IPS-15b (cell line): ENCODE results near the gene LZTR1.
A peak's percentile ranks its signal among the peaks of the same experiment; 100 is the strongest.

ENCODE experiments used
- H3K27me3 ChIP-seq: one replicate; pipeline ENCODE4 v1.6.1; 2013; ENCODE audit warnings: low read length; ENCODE audit not compliant: control insufficient read depth, insufficient read depth
- H3K36me3 ChIP-seq: one replicate; pipeline ENCODE4 v1.6.1; 2013; ENCODE audit warnings: low read length; ENCODE audit not compliant: control insufficient read depth, insufficient read depth
- H3K4me1 ChIP-seq: one replicate; pipeline ENCODE4 v1.6.1; 2013; ENCODE audit warnings: mild to moderate bottlenecking, low read length; ENCODE audit not compliant: control insufficient read depth, insufficient read depth
- H3K4me3 ChIP-seq: one replicate; pipeline ENCODE4 v1.5.1; 2013; ENCODE audit warnings: low read depth, low read length
- H3K9ac ChIP-seq: one replicate; pipeline ENCODE4 v1.6.1; 2013; ENCODE audit warnings: low read depth, mild to moderate bottlenecking, low read length
- H3K9me3 ChIP-seq: one replicate; pipeline ENCODE4 v1.6.1; 2013; ENCODE audit warnings: mild to moderate bottlenecking, low read length; ENCODE audit not compliant: control insufficient read depth, insufficient read depth

LZTR1 gene

DNA sequence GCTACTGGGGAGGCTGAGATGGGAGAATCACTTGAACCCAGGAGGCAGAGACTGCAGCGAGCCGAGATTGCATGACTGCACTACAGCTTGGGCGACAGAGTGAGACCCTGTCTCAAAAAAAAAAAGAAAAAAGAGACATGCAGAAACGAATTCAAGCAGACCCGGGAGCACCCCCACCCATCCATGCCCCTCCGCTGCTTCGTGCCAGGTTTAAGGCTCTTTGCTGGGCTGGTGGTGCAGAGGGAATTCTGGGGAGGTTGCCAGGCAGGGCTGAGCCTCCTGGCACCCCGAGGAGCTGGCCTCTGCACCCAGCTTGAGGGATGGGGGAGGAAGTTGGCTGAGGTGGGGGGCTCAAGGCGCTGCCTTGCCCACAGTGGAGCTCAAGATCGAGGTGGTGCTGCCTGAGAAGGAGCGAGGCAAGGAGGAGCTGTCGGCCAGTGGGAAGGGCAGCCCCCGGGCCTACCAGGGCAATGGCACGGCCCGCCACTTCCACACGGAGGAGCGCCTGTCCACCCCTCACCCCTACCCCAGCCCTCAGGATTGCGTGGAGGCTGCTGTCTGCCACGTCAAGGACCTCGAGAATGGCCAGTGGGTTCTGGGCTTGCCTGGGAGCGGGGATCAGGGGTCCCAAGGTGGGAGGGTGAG, 9.0 kb upstream of the LZTR1 start:
- Histone ChIP-seq H3K36me3 (no peaks in the 10 kb centered on the region), H3K27me3 (peaks cover 77% of the 10 kb centered on the region), H3K9me3 (no peaks in the 10 kb centered on the region), H3K4me1 (peaks cover 4% of the 10 kb centered on the region), H3K4me3 (no peak overlapping the region), H3K9ac (no peak overlapping the region)

DNA sequence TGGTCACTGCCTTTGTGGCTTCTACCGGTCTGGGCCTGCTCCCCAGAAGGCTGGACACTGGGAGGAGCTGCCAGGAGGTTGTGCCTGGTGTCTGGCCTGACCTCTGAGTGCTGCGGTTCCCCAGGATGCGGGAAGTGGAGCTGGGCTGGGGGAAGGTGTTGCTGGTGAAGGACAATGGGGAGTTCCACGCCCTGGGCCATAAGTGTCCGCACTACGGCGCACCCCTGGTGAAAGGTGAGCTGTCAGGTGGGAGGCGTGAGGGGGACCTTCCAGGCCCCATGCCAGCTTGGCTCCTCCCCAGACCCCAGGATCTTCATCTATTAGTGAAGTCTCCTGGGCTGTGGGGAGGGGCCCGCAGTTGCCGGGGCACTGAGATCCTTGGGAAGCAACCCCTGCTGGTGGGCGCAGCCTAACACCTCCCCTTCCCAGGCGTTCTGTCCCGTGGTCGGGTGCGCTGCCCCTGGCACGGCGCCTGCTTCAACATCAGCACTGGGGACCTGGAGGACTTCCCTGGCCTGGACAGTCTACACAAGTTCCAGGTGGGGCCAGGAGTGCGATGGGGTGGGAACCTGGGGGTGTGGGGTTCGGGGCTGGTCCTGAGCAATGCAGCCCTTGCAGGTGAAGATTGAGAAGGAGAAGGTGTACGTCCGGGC, 8.3 kb upstream of the LZTR1 start:
- Histone ChIP-seq H3K27me3 (peaks cover 76% of the 10 kb centered on the region), H3K4me1 (no peaks in the 10 kb centered on the region), H3K4me3 (no peak overlapping the region), H3K36me3 (no peaks in the 10 kb centered on the region), H3K9me3 (no peaks in the 10 kb centered on the region), H3K9ac (no peak overlapping the region)

DNA sequence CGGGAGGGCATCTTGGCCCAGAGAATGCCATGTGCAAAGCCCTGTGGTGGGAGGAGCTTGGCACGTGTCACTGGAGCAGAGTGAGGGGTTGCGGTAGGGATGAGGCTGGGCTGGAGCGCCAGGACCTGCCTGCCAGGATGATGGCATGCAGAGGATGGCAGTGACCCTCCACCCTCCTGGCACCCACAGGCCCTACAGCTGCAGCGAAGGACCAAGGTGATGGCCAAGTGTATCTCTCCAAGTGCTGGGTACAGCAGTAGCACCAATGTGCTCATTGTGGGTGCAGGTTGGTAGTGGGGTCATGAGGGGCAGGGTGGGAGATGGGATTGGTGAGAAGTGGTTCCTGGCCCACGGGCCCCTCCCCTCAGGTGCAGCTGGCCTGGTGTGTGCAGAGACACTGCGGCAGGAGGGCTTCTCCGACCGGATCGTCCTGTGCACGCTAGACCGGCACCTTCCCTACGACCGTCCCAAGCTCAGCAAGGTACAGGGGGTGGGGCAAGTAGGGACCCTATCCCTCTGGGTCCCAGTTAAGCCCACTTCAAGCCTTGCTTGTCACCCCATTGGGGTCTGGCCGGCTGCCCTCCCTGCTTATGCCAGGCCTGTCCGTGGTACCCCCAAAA, 7.7 kb upstream of the LZTR1 start:
- peaks cover 72% of the 10 kb centered on the region for H3K27me3 ChIP-seq
- no peaks in the 10 kb centered on the region for H3K9me3 ChIP-seq
- no peak overlapping the region for H3K4me3 ChIP-seq
- H3K9ac ChIP-seq = no peak overlapping the region
- H3K4me1 ChIP-seq = peaks cover 2% of the 10 kb centered on the region
- H3K36me3 ChIP-seq = no peaks in the 10 kb centered on the region

DNA sequence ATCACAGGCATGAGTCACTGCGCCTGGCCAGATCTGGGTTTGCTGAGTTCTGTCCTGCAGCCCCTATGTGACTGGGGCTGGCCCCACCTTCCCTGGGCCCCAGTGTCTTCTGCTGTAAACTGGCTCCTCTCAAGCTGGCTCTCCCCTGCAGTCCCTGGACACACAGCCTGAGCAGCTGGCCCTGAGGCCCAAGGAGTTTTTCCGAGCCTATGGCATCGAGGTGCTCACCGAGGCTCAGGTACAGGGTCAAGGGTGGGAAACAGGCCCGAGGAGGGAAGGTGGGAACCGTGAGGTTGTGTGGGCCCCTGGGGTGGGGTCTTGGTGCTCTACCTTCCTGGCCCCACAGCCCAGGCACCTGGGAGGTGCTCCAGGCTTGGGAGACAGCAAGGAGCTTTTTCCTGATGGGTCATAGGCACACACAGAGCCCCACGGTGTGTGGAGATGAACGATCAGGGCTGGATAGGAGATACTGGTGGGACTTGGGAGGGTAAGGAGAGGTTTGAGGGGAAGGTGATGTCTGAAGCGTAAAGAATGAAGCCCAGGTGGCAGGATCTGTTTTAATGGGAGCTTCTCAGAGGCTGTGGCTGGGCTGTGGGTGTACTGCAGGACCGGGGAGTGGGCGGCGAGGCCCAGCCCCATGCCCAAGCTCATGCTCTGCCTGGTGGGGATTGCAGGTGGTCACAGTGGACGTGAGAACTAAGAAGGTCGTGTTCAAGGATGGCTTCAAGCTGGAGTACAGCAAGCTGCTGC, 6.4 kb upstream of the LZTR1 start:
- no peak overlapping the region for H3K9ac ChIP-seq

DNA sequence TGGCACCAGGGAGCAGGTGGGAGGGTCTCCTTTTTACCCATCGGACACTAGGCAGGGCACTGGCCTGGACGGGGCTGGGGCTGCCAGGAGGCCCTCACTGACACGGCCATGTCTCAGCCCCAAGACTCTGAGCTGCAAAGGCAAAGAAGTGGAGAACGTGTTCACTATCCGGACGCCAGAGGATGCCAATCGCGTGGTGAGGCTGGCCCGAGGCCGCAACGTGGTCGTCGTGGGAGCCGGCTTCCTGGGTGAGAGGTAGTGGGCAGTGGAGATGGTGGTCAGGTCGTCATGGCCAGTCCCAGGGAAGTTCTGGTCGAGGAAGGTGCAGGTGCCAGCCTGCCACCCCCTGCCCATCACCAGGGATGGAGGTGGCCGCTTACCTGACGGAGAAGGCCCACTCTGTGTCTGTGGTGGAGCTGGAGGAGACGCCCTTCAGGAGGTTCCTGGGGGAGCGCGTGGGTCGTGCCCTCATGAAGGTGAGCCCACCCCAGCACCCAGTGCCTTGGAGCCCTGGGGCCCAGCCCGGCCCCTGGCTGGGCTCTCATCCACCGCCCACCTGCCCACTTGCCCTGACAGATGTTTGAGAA, 5.7 kb upstream of the LZTR1 start:
- H3K9me3 ChIP-seq = no peaks in the 10 kb centered on the region
- H3K4me1 ChIP-seq = peaks cover 11% of the 10 kb centered on the region
- H3K4me3 ChIP-seq = no peak overlapping the region
- H3K9ac ChIP-seq = no peak overlapping the region
- peaks cover 69% of the 10 kb centered on the region for H3K27me3 ChIP-seq
- H3K36me3 ChIP-seq = no peaks in the 10 kb centered on the region

More for the DNA sequence above, 6.4 kb upstream of the LZTR1 start:
- Histone ChIP-seq H3K4me3 (no peak overlapping the region), H3K4me1 (peaks cover 9% of the 10 kb centered on the region), H3K36me3 (no peaks in the 10 kb centered on the region), H3K27me3 (peaks cover 71% of the 10 kb centered on the region), H3K9me3 (no peaks in the 10 kb centered on the region)

DNA sequence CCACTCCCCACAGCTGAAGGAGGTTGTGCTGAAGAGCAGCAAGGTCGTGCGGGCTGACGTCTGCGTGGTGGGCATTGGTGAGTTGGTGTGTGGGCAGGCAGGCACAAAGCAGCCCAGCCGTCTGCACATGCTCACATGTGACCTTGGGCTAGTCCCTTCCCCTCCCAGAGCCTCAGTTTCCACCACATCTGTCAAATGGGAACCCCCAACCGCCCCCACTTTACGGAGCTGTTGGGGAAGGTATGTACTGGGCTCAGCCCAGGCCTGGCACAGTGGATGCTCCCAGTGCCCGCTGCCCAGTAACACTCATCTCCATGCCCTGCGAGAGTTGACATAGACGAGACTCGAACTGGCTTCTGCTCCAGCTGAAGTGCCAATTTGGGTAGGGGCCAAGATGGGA, 5.1 kb upstream of the LZTR1 start:
- H3K4me3 ChIP-seq = no peak overlapping the region
- H3K9ac ChIP-seq = no peak overlapping the region
- H3K9me3 ChIP-seq = no peaks in the 10 kb centered on the region
- no peaks in the 10 kb centered on the region for H3K36me3 ChIP-seq
- H3K27me3 ChIP-seq = peaks cover 67% of the 10 kb centered on the region
- H3K4me1 ChIP-seq = peaks cover 13% of the 10 kb centered on the region

DNA sequence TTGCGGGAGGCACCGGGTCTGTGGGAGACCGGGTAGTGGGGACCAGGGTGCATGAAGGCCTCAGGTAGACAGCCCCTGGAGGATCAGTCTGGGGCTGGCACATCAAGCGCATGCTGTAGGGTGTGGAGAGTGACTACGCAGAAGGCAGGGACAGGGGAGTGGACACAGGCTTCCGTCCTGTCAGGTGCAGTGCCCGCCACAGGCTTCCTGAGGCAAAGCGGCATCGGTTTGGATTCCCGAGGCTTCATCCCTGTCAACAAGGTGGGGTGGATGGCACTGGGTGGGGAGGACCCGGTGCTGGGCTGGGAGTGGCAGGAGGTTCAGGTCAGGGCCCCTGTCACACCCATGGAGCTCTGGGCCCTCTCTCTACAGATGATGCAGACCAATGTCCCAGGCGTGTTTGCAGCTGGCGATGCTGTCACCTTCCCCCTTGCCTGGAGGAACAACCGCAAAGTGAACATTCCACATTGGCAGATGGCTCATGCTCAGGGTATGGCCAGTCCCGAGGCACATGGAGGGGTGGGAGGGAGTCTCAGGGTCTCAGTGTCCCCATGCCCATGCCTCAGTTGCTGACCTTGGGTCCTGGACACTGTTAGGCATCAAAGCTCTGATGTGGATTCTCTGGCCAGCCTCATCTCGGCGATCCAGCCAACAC, 4.5 kb upstream of the LZTR1 start:
- H3K4me1 ChIP-seq = peaks cover 13% of the 10 kb centered on the region
- no peak overlapping the region for H3K4me3 ChIP-seq
- H3K9me3 ChIP-seq = no peaks in the 10 kb centered on the region
- peaks cover 66% of the 10 kb centered on the region for H3K27me3 ChIP-seq
- no peak overlapping the region for H3K9ac ChIP-seq
- no peaks in the 10 kb centered on the region for H3K36me3 ChIP-seq

DNA sequence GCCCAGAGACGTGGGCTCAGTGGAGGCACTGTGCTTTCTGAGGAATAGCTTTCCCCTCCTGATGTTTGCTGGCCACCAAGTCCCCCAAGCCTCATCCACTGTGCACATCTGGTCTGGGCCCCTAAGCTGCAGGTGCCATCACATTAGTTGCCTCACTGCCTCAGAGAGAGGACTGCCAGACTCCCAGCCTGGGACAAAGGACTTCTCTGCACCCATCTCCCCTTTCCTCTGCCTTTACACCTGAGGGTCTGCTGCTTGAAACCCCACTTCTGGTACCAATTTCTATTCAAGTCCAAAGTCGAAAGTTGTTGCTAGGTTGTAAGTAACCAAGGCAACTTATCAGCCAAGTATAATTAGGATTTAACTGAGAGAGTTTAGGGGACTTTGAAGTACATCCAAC, 3.7 kb upstream of the LZTR1 start:
- no peaks in the 10 kb centered on the region for H3K36me3 ChIP-seq
- H3K4me1 ChIP-seq = peaks cover 17% of the 10 kb centered on the region
- peaks cover 67% of the 10 kb centered on the region for H3K27me3 ChIP-seq
- no peaks in the 10 kb centered on the region for H3K9me3 ChIP-seq
- H3K4me3 ChIP-seq = no peak overlapping the region
- H3K9ac ChIP-seq = no peak overlapping the region

DNA sequence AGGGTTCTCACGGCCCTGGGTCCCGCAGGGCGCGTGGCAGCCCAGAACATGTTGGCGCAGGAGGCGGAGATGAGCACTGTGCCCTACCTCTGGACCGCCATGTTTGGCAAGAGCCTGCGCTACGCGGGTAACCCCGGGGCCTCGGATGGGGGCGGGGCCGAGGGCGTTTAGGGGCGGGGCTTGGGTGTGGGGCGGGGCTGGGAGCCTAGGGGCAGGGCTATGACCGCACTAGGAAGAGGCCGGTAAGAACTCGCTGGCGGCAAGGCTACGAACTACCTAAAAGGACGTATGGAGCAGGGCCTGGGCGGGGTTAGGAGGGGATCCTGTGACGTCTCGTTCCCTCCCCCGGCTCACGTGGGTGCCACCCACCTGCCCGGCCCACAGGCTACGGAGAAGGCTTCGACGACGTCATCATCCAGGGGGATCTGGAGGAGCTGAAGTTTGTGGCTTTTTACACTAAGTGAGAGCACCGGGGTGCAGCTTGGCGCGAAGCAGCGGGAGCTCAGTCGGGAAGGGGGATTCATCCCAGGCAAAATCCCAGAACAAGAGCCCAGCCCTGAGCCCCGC, 2.8 kb upstream of the LZTR1 start:
- H3K9me3 ChIP-seq = no peaks in the 10 kb centered on the region
- H3K27me3 ChIP-seq = peaks cover 65% of the 10 kb centered on the region
- H3K4me3 ChIP-seq = peak overlapping the region; percentile 66
- peak overlapping the region; percentile 60 for H3K9ac ChIP-seq
- H3K36me3 ChIP-seq = no peaks in the 10 kb centered on the region
- H3K4me1 ChIP-seq = peaks cover 17% of the 10 kb centered on the region

DNA sequence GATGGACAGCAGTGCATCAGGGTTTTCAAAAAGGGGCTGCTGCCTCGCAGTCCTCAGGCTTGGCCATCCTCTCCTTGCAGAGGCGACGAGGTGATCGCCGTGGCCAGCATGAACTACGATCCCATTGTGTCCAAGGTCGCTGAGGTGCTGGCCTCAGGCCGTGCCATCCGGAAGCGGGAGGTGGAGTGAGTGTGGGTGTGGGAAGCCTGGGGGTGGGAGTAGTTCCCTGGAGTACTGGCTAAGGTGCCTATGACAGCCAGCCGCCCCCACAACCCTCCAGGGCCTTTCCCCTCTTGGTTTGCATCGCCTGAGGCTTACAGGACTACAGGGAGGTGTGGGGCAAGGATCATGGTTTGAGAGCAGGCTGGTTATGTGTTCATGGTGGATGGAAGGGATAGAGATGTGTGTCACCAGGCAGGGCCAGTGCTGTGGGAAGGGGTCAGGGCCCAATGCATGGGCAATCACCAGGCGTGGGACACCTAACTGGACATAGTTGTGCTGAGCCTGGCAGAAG, 2.1 kb upstream of the LZTR1 start:
- Histone ChIP-seq H3K36me3 (no peaks in the 10 kb centered on the region), H3K9me3 (no peaks in the 10 kb centered on the region), H3K4me3 (peak overlapping the region; percentile 66), H3K4me1 (peaks cover 17% of the 10 kb centered on the region), H3K27me3 (peaks cover 58% of the 10 kb centered on the region), H3K9ac (peak overlapping the region; percentile 60)

DNA sequence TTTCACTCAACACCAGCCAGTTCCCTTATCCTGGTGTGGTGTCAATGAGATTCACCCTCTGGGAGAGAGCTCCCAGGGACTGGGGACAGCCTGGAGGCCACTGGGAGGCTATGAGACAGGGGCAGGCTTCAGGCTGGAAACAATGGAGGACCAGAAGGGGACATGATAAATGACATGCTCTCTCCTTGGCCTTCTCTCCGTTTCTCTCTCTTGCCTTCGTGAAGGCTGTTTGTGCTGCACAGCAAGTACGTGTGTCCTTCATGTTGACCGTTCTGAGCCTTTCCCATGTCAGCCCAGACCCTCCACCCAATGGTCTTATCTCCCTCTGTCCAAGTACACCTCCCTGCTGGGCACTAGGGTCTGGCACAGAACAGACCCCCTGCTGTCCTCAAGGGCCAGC, 1.6 kb upstream of the LZTR1 start:
- Histone ChIP-seq H3K36me3 (no peaks in the 10 kb centered on the region), H3K9me3 (no peaks in the 10 kb centered on the region), H3K9ac (no peak overlapping the region), H3K4me3 (peak overlapping the region; percentile 66), H3K27me3 (peaks cover 54% of the 10 kb centered on the region), H3K4me1 (peaks cover 17% of the 10 kb centered on the region)
